ENCODE data around the gene MPP2.

DNA sequence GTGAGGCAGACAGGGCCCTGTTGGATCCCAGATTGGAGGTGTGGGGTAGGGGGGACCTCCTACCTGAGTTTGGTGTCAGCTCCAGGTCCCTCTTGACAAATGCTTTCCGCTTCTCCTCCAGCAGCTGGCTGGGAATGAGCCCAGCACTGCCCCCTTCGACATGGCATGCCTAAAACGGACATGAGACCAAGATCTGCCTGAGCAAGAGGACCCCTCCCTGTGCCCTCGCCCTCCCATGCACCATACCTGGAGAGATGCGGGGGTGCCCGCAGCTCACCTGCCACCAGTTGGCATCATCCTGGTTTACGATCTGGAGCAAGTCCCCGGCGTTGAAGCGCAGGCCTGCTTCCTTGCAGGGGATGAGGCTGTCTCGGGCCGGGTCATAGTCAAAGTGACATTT lies 26.2 kb downstream of the MPP2 start:
- TF ChIP-seq, protein P1, sequence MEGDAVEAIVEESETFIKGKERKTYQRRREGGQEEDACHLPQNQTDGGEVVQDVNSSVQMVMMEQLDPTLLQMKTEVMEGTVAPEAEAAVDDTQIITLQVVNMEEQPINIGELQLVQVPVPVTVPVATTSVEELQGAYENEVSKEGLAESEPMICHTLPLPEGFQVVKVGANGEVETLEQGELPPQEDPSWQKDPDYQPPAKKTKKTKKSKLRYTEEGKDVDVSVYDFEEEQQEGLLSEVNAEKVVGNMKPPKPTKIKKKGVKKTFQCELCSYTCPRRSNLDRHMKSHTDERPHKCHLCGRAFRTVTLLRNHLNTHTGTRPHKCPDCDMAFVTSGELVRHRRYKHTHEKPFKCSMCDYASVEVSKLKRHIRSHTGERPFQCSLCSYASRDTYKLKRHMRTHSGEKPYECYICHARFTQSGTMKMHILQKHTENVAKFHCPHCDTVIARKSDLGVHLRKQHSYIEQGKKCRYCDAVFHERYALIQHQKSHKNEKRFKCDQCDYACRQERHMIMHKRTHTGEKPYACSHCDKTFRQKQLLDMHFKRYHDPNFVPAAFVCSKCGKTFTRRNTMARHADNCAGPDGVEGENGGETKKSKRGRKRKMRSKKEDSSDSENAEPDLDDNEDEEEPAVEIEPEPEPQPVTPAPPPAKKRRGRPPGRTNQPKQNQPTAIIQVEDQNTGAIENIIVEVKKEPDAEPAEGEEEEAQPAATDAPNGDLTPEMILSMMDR (conservative IDR thresholded peaks at IDR 0.05; ENCODE audit: low read depth, low read length) = no peak
- TF ChIP-seq EZH2 (IDR thresholded peaks at IDR 0.05; ENCODE audit: borderline replicate concordance, low read depth, low read length, poor library complexity, severe bottlenecking) = no peak
